A673 (cell line): ENCODE results near the gene FOS.

ENCODE experiments used
- CTCF ChIP-seq: fragments of 300-800, 200-600 bp; sonication (generic); conservative IDR thresholded peaks from 2 replicates; pipeline ENCODE4 v1.5.1; 2017; ENCODE audit warnings: low read depth, mild to moderate bottlenecking, antibody characterized with exemption, low read length, moderate library complexity, mixed read lengths
- EZH2 ChIP-seq: fragments of 200-600 bp; sonication (generic); IDR thresholded peaks from 2 replicates; pipeline ENCODE4 v1.6.1; 2017; ENCODE audit warnings: borderline replicate concordance, low read depth, mild to moderate bottlenecking, mixed read lengths, antibody characterized with exemption, low read length; ENCODE audit not compliant: poor library complexity, severe bottlenecking

GRCh38 chr14:75328558-75329155, 50.0 kb downstream of the FOS start:
- TF ChIP-seq CTCF (no peak), EZH2 (no peak)
